Epithelial cell of esophagus (primary cell): Measurements from ENCODE around the gene RAB5A.
"Not testable (repeated sequence)": the region's sequence is repeated elsewhere in the genome, so short reads cannot be mapped to it uniquely, and the experiment has no call there.

Source experiments
- DNase-seq: peaks from one replicate; pipeline ENCODE4 v3.0.0; 2010; ENCODE audit warnings: low read depth
- H3K4me3 ChIP-seq: 2 replicates; pipeline ENCODE4 v1.5.1; 2011; ENCODE audit warnings: mild to moderate bottlenecking, low read length, control low read depth
- TF ChIP-seq, protein P1 (sequence below): IDR thresholded peaks from 2 replicates; pipeline ENCODE4 v1.5.1; 2011; ENCODE audit warnings: low read depth, mild to moderate bottlenecking, low read length, control low read depth, inconsistent platforms; ENCODE audit not compliant: insufficient read depth; ENCODE audit errors: missing control alignments

The RAB5A gene

DNA sequence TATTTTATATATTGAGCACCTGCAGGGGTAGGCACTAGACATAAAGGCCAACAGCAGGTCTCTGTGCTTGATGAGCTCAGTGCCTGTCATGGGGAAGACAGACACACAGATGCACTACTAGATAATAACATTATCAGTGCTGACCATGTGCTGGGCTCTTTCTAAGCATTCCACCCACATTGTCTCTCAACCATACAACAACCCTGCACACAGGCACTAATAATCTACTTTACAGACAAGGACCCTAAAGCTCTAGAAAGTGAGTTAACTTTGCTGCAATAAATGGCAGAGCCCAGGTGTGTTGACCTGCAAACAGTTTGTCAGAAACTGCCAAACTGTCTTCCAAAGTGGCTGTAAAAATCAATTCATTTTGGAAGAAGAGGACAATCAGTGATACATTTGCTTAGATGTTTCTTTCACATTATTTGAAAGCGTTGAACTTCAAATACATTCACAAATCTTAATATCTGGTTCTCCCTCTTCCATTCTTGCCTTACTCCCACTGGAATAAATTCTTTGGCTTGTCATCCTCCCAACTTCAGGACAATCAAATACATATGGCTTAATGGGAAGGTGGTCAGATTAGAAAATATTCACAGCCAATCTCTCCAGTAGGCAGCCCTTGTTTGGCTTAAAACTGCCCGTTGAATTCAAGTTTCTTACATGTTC, 76.2 kb downstream of the RAB5A start:
- no peak for DNase-seq
- TF ChIP-seq, protein P1, sequence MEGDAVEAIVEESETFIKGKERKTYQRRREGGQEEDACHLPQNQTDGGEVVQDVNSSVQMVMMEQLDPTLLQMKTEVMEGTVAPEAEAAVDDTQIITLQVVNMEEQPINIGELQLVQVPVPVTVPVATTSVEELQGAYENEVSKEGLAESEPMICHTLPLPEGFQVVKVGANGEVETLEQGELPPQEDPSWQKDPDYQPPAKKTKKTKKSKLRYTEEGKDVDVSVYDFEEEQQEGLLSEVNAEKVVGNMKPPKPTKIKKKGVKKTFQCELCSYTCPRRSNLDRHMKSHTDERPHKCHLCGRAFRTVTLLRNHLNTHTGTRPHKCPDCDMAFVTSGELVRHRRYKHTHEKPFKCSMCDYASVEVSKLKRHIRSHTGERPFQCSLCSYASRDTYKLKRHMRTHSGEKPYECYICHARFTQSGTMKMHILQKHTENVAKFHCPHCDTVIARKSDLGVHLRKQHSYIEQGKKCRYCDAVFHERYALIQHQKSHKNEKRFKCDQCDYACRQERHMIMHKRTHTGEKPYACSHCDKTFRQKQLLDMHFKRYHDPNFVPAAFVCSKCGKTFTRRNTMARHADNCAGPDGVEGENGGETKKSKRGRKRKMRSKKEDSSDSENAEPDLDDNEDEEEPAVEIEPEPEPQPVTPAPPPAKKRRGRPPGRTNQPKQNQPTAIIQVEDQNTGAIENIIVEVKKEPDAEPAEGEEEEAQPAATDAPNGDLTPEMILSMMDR, result no peak
- no peak overlapping the region for H3K4me3 ChIP-seq

DNA sequence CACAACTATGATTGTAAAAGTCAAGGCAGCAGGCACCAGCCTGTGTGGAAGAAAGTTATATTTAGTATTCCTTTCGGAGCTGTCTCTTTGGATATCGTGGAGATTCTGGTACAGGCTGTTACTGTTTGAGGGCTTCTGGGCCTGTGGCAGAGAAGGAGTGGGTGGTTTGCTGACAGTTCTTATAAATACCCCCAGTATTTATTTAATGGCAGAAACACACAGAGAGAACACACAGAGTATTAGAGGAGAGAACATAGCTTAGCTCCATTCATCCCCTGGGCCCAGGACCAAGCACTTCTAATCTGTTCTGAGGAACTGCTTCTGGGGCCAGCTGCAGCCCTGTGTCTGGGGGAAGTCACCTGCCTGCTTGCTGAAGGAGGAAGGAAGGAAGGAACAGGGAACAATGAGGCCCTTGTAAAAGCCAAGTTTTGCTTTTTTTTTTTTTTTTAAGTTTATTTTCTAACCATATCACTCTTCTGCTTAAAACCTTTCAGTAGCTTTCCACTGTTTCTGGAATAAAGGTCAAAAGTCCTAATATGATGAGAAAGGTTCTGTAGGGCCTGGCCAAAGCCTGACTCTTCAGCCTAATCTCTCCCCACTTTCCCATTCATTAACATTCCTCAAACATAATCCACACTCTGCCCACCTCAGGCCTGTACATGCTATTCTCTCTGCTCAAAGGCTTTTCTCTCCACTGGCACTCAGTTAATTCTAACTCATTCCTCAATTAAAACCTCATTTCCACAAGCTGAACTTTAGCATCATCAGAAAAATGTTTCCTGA, 76.9 kb downstream of the RAB5A start:
- TF ChIP-seq, protein P1, result no peak

DNA sequence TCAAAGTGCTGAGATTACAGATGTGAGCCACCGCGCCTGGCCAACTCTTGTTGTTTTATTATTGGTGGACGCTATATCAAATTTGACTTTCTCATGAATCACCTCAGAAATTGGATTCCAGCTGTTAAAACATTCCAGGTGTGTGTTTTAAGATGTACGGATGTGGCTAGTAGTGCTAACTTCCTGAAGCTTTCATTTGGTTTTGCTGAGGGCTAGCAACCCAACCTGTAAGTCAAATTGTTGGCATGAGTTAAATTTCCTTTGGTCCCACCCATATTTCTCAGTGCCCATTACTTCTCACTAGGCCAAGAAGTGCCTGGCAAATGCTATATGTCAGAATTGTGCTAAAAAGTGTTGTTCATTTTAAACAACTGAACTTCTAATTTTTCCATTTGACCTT, 80.2 kb downstream of the RAB5A start:
- H3K4me3 ChIP-seq, result no peak overlapping the region
- DNase-seq, result peak; percentile 7
- TF ChIP-seq, protein P1, result no peak

More for the DNA sequence above, 76.9 kb downstream of the RAB5A start:
- H3K4me3 ChIP-seq, result no peak overlapping the region
- no peak for DNase-seq

DNA sequence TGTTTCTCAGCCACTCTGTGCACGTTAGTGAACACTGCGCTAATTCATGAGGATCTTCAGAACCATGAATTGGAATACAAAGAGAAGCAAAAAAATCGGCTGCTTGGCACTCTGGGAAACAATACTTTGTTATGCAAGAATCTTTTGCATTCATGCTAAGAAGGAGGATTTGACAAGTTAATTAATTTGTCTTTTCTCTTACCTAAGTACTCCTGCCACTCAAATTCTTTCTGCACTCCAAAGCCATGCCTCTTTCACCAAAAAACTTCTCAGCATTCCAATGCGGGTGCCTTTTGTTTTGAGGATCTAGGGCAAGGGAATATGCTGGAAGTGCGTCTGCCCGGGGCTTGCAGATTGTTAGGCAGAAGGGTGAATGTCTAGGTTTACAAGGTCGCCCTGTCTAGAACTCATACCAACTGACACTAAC, 82.0 kb downstream of the RAB5A start:
- no peak overlapping the region for H3K4me3 ChIP-seq
- no peak for DNase-seq
- TF ChIP-seq, protein P1, result no peak

DNA sequence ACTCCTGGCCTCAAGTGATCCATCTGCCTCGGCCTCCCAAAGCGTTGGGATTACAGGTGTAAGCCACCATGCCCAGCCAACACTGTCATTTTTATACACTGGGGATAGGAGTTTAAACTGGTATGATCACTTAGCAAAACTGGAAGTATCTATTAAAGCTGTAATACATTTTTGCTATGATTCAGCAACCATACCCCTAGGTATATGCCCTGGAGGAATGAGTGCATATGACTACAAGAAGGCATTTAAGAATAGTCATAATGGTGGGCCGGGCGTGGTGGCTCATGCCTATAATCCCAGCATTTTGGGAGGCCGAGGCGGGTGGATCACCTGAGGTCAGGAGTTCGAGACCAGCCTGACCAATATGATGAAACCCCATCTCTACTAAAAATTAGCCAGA, 85.0 kb downstream of the RAB5A start:
- not testable (repeated sequence) for DNase-seq, H3K4me3 ChIP-seq
